MCF 10A (cell line): ENCODE results near the gene ABCC8. TPM values are rescaled to one million over a fixed set of nuclear protein-coding genes. Genes with fewer than 3 reads are reported as not detected.

ENCODE experiments used
- BruUV-seq: library from RNA; stranded (reverse); fragments of 400-500 nt; replicated peaks from 2 replicates; lab custom pipeline; 2021; lab: Mats Ljungman, UMichigan
- CTCF ChIA-PET: fragments of 300-600 bp; sonication (Branson Sonifier 250); formaldehyde crosslinking; extraction: SDS; loops from one replicate; lab custom pipeline; 2021; ENCODE audit warnings: antibody characterized with exemption, inconsistent platforms; lab: Yijun Ruan, JAX
- POLR2A ChIA-PET: fragments of 300-600, 350-650 bp; sonication (Branson Sonifier 250); formaldehyde crosslinking; extraction: SDS; loops from one replicate; lab custom pipeline; 2020; ENCODE audit warnings: antibody characterized with exemption, inconsistent platforms; lab: Yijun Ruan, JAX
- DNase-seq: peaks from one replicate; pipeline ENCODE4 v3.0.0-alpha.2; 2018; ENCODE audit not compliant: unreplicated experiment
- H3K27ac Mint-ChIP-seq: one replicate; pipeline ENCODE4 v1.8.0; 2022; ENCODE audit warnings: mild to moderate bottlenecking, low read depth, mixed read lengths; ENCODE audit not compliant: unreplicated experiment
- H3K27me3 Mint-ChIP-seq: one replicate; pipeline ENCODE4 v1.8.0; 2022; ENCODE audit warnings: mixed read lengths; ENCODE audit not compliant: insufficient read depth, unreplicated experiment
- H3K36me3 Mint-ChIP-seq: one replicate; pipeline ENCODE4 v1.8.0; 2022; ENCODE audit warnings: mild to moderate bottlenecking, moderate library complexity, mixed read lengths; ENCODE audit not compliant: insufficient read depth, unreplicated experiment
- H3K4me1 Mint-ChIP-seq: one replicate; pipeline ENCODE4 v1.8.0; 2022; ENCODE audit warnings: mixed read lengths; ENCODE audit not compliant: insufficient read depth, unreplicated experiment
- H3K4me3 Mint-ChIP-seq: one replicate; pipeline ENCODE4 v1.8.0; 2022; ENCODE audit warnings: mild to moderate bottlenecking, moderate library complexity, mixed read lengths; ENCODE audit not compliant: unreplicated experiment
- H3K9me3 Mint-ChIP-seq: one replicate; pipeline ENCODE4 v1.8.0; 2022; ENCODE audit warnings: mixed read lengths; ENCODE audit not compliant: unreplicated experiment
- CTCF ChIP-seq: fragments of 200-600 bp; IDR thresholded peaks from one replicate; pipeline ENCODE4 v1.8.0; 2022; ENCODE audit warnings: antibody characterized with exemption, mild to moderate bottlenecking; ENCODE audit not compliant: unreplicated experiment
- intact Hi-C: fragments of 100-400 bp; cut with micrococcal nuclease; formaldehyde crosslinking; loops from 2 replicates; pipeline ENCODE4 v1.14.1; 2022
- total RNA-seq: library from RNA; stranded (reverse); gene quantifications from 2 replicates; pipeline ENCODE4 v1.2.3, GENCODE V29; 2022

The ABCC8 gene
- total RNA-seq, 1 experiment from 2014 or later, result not detected

GRCh38 chr11:17489751-17490150, 13.1 kb upstream of the ABCC8 start:
- POLR2A ChIA-PET, result no interaction called here
- CTCF ChIA-PET, result interaction anchor here (1.5 to 2.2 kb wide), 2 partner anchors 15 to 105 kb away, joined by 6 to 11 read pairs; no protein-coding TSS in a partner anchor
- no peaks in the 10 kb centered on the region for H3K9me3 Mint-ChIP-seq
- H3K4me3 Mint-ChIP-seq, result no peak overlapping the region
- no peak overlapping the region for H3K27ac Mint-ChIP-seq
- TF ChIP-seq CTCF, result no peak
- no peaks in the 10 kb centered on the region for H3K4me1 Mint-ChIP-seq
- no peak for DNase-seq
- H3K27me3 Mint-ChIP-seq, result peaks cover 44% of the 10 kb centered on the region
- H3K36me3 Mint-ChIP-seq, result no peaks in the 10 kb centered on the region
- no TSS peak for BruUV-seq
- intact Hi-C loops, result no loop called here

- CTCF ChIA-PET, result interaction anchor here (0.7 to 2.2 kb wide), 7 partner anchors 16 to 134 kb away, joined by 3 to 11 read pairs (median 4); no protein-coding TSS in a partner anchor
- no peaks in the 10 kb centered on the region for H3K4me1 Mint-ChIP-seq
- POLR2A ChIA-PET, result no interaction called here
- H3K27me3 Mint-ChIP-seq, result peaks cover 36% of the 10 kb centered on the region
- no peak overlapping the region for H3K4me3 Mint-ChIP-seq
- no peak for DNase-seq
- H3K9me3 Mint-ChIP-seq, result no peaks in the 10 kb centered on the region
- no peak for TF ChIP-seq CTCF
- intact Hi-C loops, result no loop called here
- no peaks in the 10 kb centered on the region for H3K36me3 Mint-ChIP-seq
- H3K27ac Mint-ChIP-seq, result no peak overlapping the region
- no TSS peak for BruUV-seq
Observed at GRCh38 chr11:17488563-17488962, 11.9 kb upstream of the ABCC8 start.

GRCh38 chr11:17486646-17487045, 10.0 kb upstream of the ABCC8 start:
- Mint-ChIP-seq H3K36me3 (no peaks in the 10 kb centered on the region), H3K4me1 (no peaks in the 10 kb centered on the region), H3K9me3 (no peaks in the 10 kb centered on the region), H3K27ac (no peak overlapping the region), H3K4me3 (no peak overlapping the region), H3K27me3 (peaks cover 27% of the 10 kb centered on the region)
- intact Hi-C loops, result no loop called here
- CTCF ChIA-PET, result interaction anchor here (0.8 to 1.8 kb wide), 6 partner anchors 16 to 257 kb away, joined by 3 to 7 read pairs (median 4); no protein-coding TSS in a partner anchor
- POLR2A ChIA-PET, result no interaction called here
- no TSS peak for BruUV-seq
- TF ChIP-seq CTCF, result no peak
- no peak for DNase-seq

GRCh38 chr11:17483505-17483904, 6.9 kb upstream of the ABCC8 start:
- Mint-ChIP-seq H3K9me3 (no peaks in the 10 kb centered on the region), H3K4me1 (no peaks in the 10 kb centered on the region), H3K27ac (no peak overlapping the region), H3K4me3 (no peak overlapping the region), H3K36me3 (no peaks in the 10 kb centered on the region), H3K27me3 (peaks cover under 1% of the 10 kb centered on the region)
- no TSS peak for BruUV-seq
- intact Hi-C loops, result no loop called here
- CTCF ChIA-PET, result no interaction called here
- no peak for TF ChIP-seq CTCF
- POLR2A ChIA-PET, result no interaction called here
- DNase-seq, result no peak
